GM10847 (cell line): ENCODE measurements around the gene TRIM51.
"Not testable (repeated sequence)": the region's sequence is repeated elsewhere in the genome, so short reads cannot be mapped to it uniquely, and the experiment has no call there.

Experiments used
- POLR2A ChIP-seq: IDR thresholded peaks from 2 replicates; pipeline ENCODE4 v1.6.1; 2011; ENCODE audit not compliant: insufficient read length; ENCODE audit errors: extremely low read depth

The TRIM51 gene

DNA sequence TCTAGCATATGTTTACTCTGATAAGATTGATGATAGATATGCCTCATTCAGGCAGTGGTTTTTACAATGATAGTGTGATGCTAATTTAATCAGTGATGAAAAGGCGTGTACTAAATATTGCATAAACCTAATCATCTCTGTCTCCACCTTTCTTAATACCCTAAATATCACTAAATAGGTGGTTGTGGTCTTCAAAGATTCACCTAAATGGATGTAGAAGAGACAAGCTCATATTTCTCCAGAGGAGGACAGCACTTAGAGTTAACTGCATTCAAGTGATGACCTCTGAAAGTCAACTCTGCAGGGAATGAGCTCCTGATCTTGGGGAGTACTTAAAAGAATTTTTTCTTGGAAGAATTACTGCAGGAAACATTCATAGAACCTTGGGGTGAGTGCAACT lies at the start of gene TRIM51:
TSS of gene TRIM51 (plus strand) at position 301 of the 400 bp plus-strand sequence. CDS start 2,132 bp downstream, outside the sequence.
- TF ChIP-seq POLR2A: not testable (repeated sequence)

GRCh38 chr11:55838452-55838851 lies 44.6 kb upstream of the TRIM51 start, which contains the start of gene OR5D16:
Gene OR5D16, plus strand, starts transcription at chr11:55838752. Its CDS starts 0 bp downstream, at chr11:55838752.
- no peak for TF ChIP-seq POLR2A

DNA sequence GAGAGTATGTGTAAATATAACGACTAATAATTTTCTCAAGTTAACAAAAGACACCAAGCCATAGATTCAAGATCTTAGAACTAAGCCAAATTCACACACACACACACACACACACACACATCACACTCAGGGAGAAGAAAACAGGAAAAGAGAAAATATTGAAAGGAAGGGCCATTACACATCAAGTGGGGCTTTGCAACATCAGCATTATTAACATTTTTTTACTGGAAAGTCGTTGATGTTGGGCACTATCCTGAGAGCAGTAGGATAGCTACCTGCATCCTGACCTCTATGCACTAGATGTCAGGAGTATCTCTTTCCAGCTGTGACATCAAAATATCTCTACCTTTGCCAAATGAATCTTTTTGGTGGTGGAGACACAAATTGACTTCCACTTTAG lies 35.6 kb upstream of the TRIM51 start:
- TF ChIP-seq POLR2A: no peak

- TF ChIP-seq POLR2A: no peak
Measured at GRCh38 chr11:55849037-55849436, 34.1 kb upstream of the TRIM51 start.

DNA sequence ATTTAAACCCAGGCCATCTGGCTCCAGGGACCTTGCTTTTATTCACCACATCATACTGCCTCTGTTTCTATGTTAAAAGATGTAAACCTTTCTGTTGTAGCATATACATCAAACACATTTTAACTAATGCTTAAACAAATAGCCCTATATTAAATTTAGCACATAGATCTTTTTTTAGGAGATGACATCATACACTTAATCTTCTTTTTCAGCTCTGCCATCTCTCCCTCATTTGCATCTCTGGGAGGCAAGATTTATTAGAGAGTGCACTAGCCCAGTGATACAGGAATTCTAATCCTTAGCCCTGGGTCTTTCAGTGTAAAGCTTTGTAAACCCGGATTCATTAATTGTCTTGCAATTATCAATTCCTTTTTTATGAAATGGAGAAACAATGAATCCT lies 31.0 kb upstream of the TRIM51 start:
- no peak for TF ChIP-seq POLR2A

- no peak for TF ChIP-seq POLR2A
Measured at GRCh38 chr11:55854704-55855103, 28.4 kb upstream of the TRIM51 start.

- no peak for TF ChIP-seq POLR2A
Measured at GRCh38 chr11:55895216-55895615, 12.1 kb downstream of the TRIM51 start.

- TF ChIP-seq POLR2A: no peak
Measured at GRCh38 chr11:55902308-55902707, 19.2 kb downstream of the TRIM51 start.

- TF ChIP-seq POLR2A: no peak
Measured at GRCh38 chr11:55914482-55914881, 31.4 kb downstream of the TRIM51 start, which contains the start of gene OR5W2. Gene OR5W2, minus strand, starts transcription at chr11:55914582. Its CDS starts 0 bp downstream, at chr11:55914582.

- no peak for TF ChIP-seq POLR2A
Measured at GRCh38 chr11:55920537-55920936, 37.4 kb downstream of the TRIM51 start.

- TF ChIP-seq POLR2A: no peak
Measured at GRCh38 chr11:55936300-55936699, 53.2 kb downstream of the TRIM51 start, which contains the start of gene OR5I1. Gene OR5I1, minus strand, starts transcription at chr11:55936400. Its CDS starts 0 bp downstream, at chr11:55936400.
